ENCODE measurements around the gene ADAMTS3. TPM values are rescaled to one million over a fixed set of nuclear protein-coding genes. Genes with fewer than 3 reads are reported as not detected.

ADAMTS3 gene
- total RNA-seq, 4 donors from 2014 or later: 0.18 to 0.41 (median 0.23) TPM; not detected in 1

GRCh38 chr4:72442147-72442546 lies 126.9 kb downstream of the ADAMTS3 start:
- in situ Hi-C loops (cut with MboI; ENCODE audit: low sequenced_read_pairs in 4 of 4): no loop called here
- Histone ChIP-seq H3K4me1 (no peaks in the 10 kb centered on the region), H3K4me3 (no peak overlapping the region)

GRCh38 chr4:72440386-72440785 lies 128.6 kb downstream of the ADAMTS3 start:
- H3K4me1 ChIP-seq: no peaks in the 10 kb centered on the region

More at GRCh38 chr4:72442147-72442546, 126.9 kb downstream of the ADAMTS3 start:
- intact Hi-C loops (cut with DNase I; ENCODE audit: low total_unique reads): no loop called here
- Histone ChIP-seq H3K9me3 (no peaks in the 10 kb centered on the region), H3K36me3 (no peaks in the 10 kb centered on the region), H3K27ac (no peak overlapping the region), H3K27me3 (no peaks in the 10 kb centered on the region)
- DNase-seq (no peak), ATAC-seq (no peak)
- no peak for TF ChIP-seq POLR2A (IDR thresholded peaks at IDR 0.05)
- TF ChIP-seq CTCF (IDR thresholded peaks at IDR 0.05 in 4 of 5, conservative IDR thresholded peaks at IDR 0.05 in 1 of 5): no peak

GRCh38 chr4:72432975-72433374 lies 136.0 kb downstream of the ADAMTS3 start:
- H3K27ac ChIP-seq: no peak overlapping the region
- ATAC-seq (no peak), DNase-seq (no peak)
- intact Hi-C loops (cut with DNase I; ENCODE audit: low total_unique reads) (no loop called here), in situ Hi-C loops (cut with MboI; ENCODE audit: low sequenced_read_pairs in 4 of 4) (no loop called here)
- H3K9me3 ChIP-seq: no peaks in the 10 kb centered on the region
- no peaks in the 10 kb centered on the region for H3K36me3 ChIP-seq
- no peaks in the 10 kb centered on the region for H3K27me3 ChIP-seq
- TF ChIP-seq POLR2A (IDR thresholded peaks at IDR 0.05): no peak
- TF ChIP-seq CTCF (IDR thresholded peaks at IDR 0.05 in 4 of 5, conservative IDR thresholded peaks at IDR 0.05 in 1 of 5): no peak
- no peak overlapping the region for H3K4me3 ChIP-seq
- H3K4me1 ChIP-seq: no peaks in the 10 kb centered on the region

More at GRCh38 chr4:72440386-72440785, 128.6 kb downstream of the ADAMTS3 start:
- TF ChIP-seq CTCF (IDR thresholded peaks at IDR 0.05 in 4 of 5, conservative IDR thresholded peaks at IDR 0.05 in 1 of 5) (no peak), POLR2A (IDR thresholded peaks at IDR 0.05) (no peak)
- Histone ChIP-seq H3K36me3 (no peaks in the 10 kb centered on the region), H3K27me3 (no peaks in the 10 kb centered on the region), H3K27ac (no peak overlapping the region), H3K9me3 (no peaks in the 10 kb centered on the region), H3K4me3 (no peak overlapping the region)
- DNase-seq: no peak
- intact Hi-C loops (cut with DNase I; ENCODE audit: low total_unique reads): no loop called here
- in situ Hi-C loops (cut with MboI; ENCODE audit: low sequenced_read_pairs in 4 of 4): no loop called here
- no peak for ATAC-seq

- no peak overlapping the region for H3K27ac ChIP-seq
- no peaks in the 10 kb centered on the region for H3K9me3 ChIP-seq
- in situ Hi-C loops (cut with MboI; ENCODE audit: low sequenced_read_pairs in 4 of 4) (no loop called here), intact Hi-C loops (cut with DNase I; ENCODE audit: low total_unique reads) (no loop called here)
- H3K4me1 ChIP-seq: no peaks in the 10 kb centered on the region
- DNase-seq (no peak), ATAC-seq (no peak)
- H3K27me3 ChIP-seq: no peaks in the 10 kb centered on the region
- TF ChIP-seq POLR2A (IDR thresholded peaks at IDR 0.05) (no peak), CTCF (IDR thresholded peaks at IDR 0.05 in 4 of 5, conservative IDR thresholded peaks at IDR 0.05 in 1 of 5) (no peak)
- no peaks in the 10 kb centered on the region for H3K36me3 ChIP-seq
- H3K4me3 ChIP-seq: no peak overlapping the region
Measured at GRCh38 chr4:72432282-72432681, 136.7 kb downstream of the ADAMTS3 start.

GRCh38 chr4:72430988-72431387 lies 138.0 kb downstream of the ADAMTS3 start:
- no peaks in the 10 kb centered on the region for H3K4me1 ChIP-seq
- no peaks in the 10 kb centered on the region for H3K9me3 ChIP-seq
- no peaks in the 10 kb centered on the region for H3K36me3 ChIP-seq
- H3K27ac ChIP-seq: no peak overlapping the region
- no peak overlapping the region for H3K4me3 ChIP-seq
- in situ Hi-C loops (cut with MboI; ENCODE audit: low sequenced_read_pairs in 4 of 4): no loop called here
- H3K27me3 ChIP-seq: no peaks in the 10 kb centered on the region
- ATAC-seq: no peak
- no peak for DNase-seq
- intact Hi-C loops (cut with DNase I; ENCODE audit: low total_unique reads): no loop called here
- TF ChIP-seq CTCF (IDR thresholded peaks at IDR 0.05 in 4 of 5, conservative IDR thresholded peaks at IDR 0.05 in 1 of 5): no peak
- no peak for TF ChIP-seq POLR2A (IDR thresholded peaks at IDR 0.05)
